K562 treated with DMSO at 1 percent for 24 hours (cell line): Measurements from ENCODE around the gene TIPIN. TPM values are rescaled to one million over a fixed set of nuclear protein-coding genes. Genes with fewer than 3 reads are reported as not detected.

Source experiments
- total RNA-seq: library from RNA; unstranded; fragments of 300-600 nt; gene quantifications from 2 replicates; pipeline ENCODE4 v1.2.3, GENCODE V29; 2022; ENCODE audit warnings: low read depth; ENCODE audit not compliant: insufficient read depth

The TIPIN gene, protein sequence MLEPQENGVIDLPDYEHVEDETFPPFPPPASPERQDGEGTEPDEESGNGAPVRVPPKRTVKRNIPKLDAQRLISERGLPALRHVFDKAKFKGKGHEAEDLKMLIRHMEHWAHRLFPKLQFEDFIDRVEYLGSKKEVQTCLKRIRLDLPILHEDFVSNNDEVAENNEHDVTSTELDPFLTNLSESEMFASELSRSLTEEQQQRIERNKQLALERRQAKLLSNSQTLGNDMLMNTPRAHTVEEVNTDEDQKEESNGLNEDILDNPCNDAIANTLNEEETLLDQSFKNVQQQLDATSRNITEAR
- total RNA-seq = 8.7 and 10.3 TPM in 2 replicates

GRCh38 chr15:66356359-66357236 is at the start of gene TIPIN:
TIPIN (minus strand) TSS chr15:66356685; CDS start chr15:66352947, 3,738 bp downstream.

GRCh38 chr15:66386204-66387123 is 30.0 kb upstream of the TIPIN start, which contains the start of gene MAP2K1:
MAP2K1 (plus strand) TSS chr15:66386912; CDS start chr15:66387348, 436 bp downstream.

GRCh38 chr15:66293419-66294156 is 62.9 kb downstream of the TIPIN start, which contains the start of gene DIS3L:
DIS3L (plus strand) TSS chr15:66293568; CDS start chr15:66293597, 29 bp downstream.

Other genes with a start within 250 kb of the TIPIN start
- 1.1 and 1.5 TPM in 2 replicates for gene MEGF11, start 102.9 kb downstream of the TIPIN start, total RNA-seq
- gene DIS3L, start 63.1 kb downstream of the TIPIN start, total RNA-seq = 15.6 and 20.1 TPM in 2 replicates
- 49.6 and 53.6 TPM in 2 replicates for gene MAP2K1, start 30.2 kb upstream of the TIPIN start, total RNA-seq
- 38.5 and 39.0 TPM in 2 replicates for gene SNAPC5, start 141.1 kb upstream of the TIPIN start, total RNA-seq
- gene RPL4, start 148.2 kb upstream of the TIPIN start, total RNA-seq = 4,195 and 4,305 TPM in 2 replicates
- gene ZWILCH, start 148.6 kb upstream of the TIPIN start, total RNA-seq = 22.5 and 34.9 TPM in 2 replicates
- not detected in 2 replicates for gene LCTL, start 209.3 kb upstream of the TIPIN start, total RNA-seq